ENCODE data around the gene FAF1.

FAF1 gene

DNA sequence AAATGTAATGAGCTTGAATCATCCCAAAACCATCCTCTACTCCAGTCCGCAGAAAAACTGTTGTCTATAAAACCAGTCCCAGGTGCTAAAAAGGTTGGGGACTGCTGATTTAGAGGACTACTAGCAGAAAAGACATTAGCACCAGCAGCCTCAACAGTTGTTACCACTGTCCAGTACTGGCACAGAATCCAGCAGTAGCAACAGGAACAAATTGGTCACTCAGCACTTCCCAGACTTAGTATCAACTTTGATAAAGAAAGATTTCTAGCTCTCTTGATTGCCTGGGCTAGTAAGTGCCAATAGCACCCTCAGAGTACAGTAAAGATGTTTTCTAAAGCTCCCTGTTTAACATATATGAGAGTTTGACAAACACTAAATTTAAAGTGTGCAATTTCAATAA is 127.9 kb downstream of the FAF1 start:
- Histone ChIP-seq H3K4me1 (ENCODE audit: control insufficient read depth, insufficient read depth, low read length) (no peaks in the 10 kb centered on the region), H3K9me3 (ENCODE audit: control insufficient read depth, insufficient read depth, low read depth, low read length) (no peaks in the 10 kb centered on the region), H3K4me3 (ENCODE audit: low read depth, low read length) (no peak overlapping the region), H3K36me3 (ENCODE audit: control insufficient read depth in 2 of 2, insufficient read depth in 1 of 2, low read length in 2 of 2) (no peaks in the 10 kb centered on the region), H3K27ac (ENCODE audit: extremely low read depth, low read depth, low read length) (no peak overlapping the region)
- POLR2A ChIA-PET: no interaction called here
- CTCF ChIA-PET: interaction anchor here (0.6 kb wide), 1 partner anchor 35 kb away, joined by 3 read pairs; no protein-coding TSS in a partner anchor
- TF ChIP-seq ZNF558 (tag by site-specific recombination; IDR thresholded peaks at IDR 0.05) (no peak), ZNF362 (tag by site-specific recombination; IDR thresholded peaks at IDR 0.05) (no peak), ZNF560 (tag by site-specific recombination; IDR thresholded peaks at IDR 0.05; ENCODE audit: borderline replicate concordance) (no peak), ZNF830 (tag by site-specific recombination; IDR thresholded peaks at IDR 0.05; ENCODE audit: low read depth) (no peak), ZIC2 (tag by site-specific recombination; IDR thresholded peaks at IDR 0.05) (no peak), ZNF223 (tag by site-specific recombination; IDR thresholded peaks at IDR 0.05) (no peak), GLIS2 (tag by site-specific recombination; IDR thresholded peaks at IDR 0.05) (no peak), ZNF416 (tag by site-specific recombination; IDR thresholded peaks at IDR 0.05) (no peak), ZNF843 (tag by site-specific recombination; IDR thresholded peaks at IDR 0.05) (no peak), ZNF639 (tag by site-specific recombination; IDR thresholded peaks at IDR 0.05) (no peak), ZBTB21 (tag by site-specific recombination; IDR thresholded peaks at IDR 0.05) (no peak), PBX3 (CRISPR knock-in tag; IDR thresholded peaks at IDR 0.05) (no peak), CTCF (tag by site-specific recombination; IDR thresholded peaks at IDR 0.05) (no peak), ZNF571 (tag by site-specific recombination; IDR thresholded peaks at IDR 0.05) (no peak), ZNF423 (tag by site-specific recombination; IDR thresholded peaks at IDR 0.05) (no peak), REST (tag by site-specific recombination; IDR thresholded peaks at IDR 0.05) (no peak), ZNF132 (tag by site-specific recombination; IDR thresholded peaks at IDR 0.05; ENCODE audit: borderline replicate concordance) (no peak)
- TF ChIP-seq, protein P1, sequence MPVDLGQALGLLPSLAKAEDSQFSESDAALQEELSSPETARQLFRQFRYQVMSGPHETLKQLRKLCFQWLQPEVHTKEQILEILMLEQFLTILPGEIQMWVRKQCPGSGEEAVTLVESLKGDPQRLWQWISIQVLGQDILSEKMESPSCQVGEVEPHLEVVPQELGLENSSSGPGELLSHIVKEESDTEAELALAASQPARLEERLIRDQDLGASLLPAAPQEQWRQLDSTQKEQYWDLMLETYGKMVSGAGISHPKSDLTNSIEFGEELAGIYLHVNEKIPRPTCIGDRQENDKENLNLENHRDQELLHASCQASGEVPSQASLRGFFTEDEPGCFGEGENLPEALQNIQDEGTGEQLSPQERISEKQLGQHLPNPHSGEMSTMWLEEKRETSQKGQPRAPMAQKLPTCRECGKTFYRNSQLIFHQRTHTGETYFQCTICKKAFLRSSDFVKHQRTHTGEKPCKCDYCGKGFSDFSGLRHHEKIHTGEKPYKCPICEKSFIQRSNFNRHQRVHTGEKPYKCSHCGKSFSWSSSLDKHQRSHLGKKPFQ (tag by site-specific recombination; IDR thresholded peaks at IDR 0.05): no peak
- TF ChIP-seq, protein P2, sequence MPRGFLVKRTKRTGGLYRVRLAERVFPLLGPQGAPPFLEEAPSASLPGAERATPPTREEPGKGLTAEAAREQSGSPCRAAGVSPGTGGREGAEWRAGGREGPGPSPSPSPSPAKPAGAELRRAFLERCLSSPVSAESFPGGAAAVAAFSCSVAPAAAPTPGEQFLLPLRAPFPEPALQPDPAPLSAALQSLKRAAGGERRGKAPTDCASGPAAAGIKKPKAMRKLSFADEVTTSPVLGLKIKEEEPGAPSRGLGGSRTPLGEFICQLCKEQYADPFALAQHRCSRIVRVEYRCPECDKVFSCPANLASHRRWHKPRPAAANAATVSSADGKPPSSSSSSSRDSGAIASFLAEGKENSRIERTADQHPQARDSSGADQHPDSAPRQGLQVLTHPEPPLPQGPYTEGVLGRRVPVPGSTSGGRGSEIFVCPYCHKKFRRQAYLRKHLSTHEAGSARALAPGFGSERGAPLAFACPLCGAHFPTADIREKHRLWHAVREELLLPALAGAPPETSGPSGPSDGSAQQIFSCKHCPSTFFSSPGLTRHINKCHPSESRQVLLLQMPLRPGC (tag by site-specific recombination; IDR thresholded peaks at IDR 0.05): no peak

Data from HEK293 (cell line).